ENCODE results near the gene DKC1.

Gene DKC1

DNA sequence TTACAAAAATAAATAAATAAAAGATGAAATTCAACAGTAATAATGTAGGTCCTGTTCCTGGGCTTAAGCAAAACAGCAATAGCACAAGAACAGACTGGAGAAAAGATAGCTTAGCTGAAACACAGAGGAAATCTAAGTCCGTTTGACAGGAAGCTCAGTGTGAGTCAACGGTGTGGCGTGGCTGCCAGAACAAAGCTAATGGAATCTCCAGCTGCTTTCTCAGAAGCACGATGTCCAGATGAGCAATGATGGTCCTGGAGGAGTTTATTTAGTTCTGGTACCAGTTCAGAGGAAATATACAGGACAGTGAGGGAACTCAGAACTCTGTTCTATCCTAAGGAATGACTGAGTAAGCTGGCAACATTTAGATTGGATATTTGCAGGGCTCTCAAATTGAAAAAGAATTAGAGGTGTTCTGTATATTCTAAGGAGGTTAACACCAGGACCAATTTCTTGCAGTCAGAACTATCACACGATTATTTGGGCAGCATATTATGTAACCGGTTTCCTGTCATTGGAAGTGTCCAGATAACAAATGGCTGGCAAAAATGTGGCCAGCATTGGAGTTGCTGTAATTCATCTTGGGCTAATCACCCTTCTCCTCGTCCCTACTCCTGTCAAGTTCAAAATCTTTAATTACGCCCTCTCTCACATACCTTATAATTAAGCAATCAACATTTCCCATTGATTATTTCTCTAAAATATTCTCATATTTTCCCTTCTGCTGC is 24.5 kb upstream of the DKC1 start:
- no peaks in the 10 kb centered on the region for H3K9me3 ChIP-seq (ENCODE audit: control insufficient read depth, insufficient read depth, low read length)
- H3K27me3 ChIP-seq (ENCODE audit: control insufficient read depth, low read length), result no peaks in the 10 kb centered on the region
- H3K4me2 ChIP-seq (ENCODE audit: low read length), result no peak overlapping the region
- H3K36me3 ChIP-seq (ENCODE audit: control insufficient read depth, low read length), result no peaks in the 10 kb centered on the region
- H3K4me3 ChIP-seq (ENCODE audit: low read length), result no peak overlapping the region
- H3K27ac ChIP-seq (ENCODE audit: low read depth, low read length), result no peak overlapping the region
- no peaks in the 10 kb centered on the region for H3K79me2 ChIP-seq (ENCODE audit: control insufficient read depth, low read length)
- no peaks in the 10 kb centered on the region for H3K9me2 ChIP-seq (replicated peaks; ENCODE audit: control insufficient read depth, low read length)
- peaks cover 23% of the 10 kb centered on the region for H3K4me1 ChIP-seq (ENCODE audit: control insufficient read depth, low read length)
- H4K20me1 ChIP-seq (ENCODE audit: control insufficient read depth, insufficient read depth, low read depth, low read length), result no peaks in the 10 kb centered on the region
- no peak for TF ChIP-seq EZH2phosphoT487 (IDR thresholded peaks at IDR 0.05; ENCODE audit: borderline replicate concordance, low read length)
- TF ChIP-seq, protein P1, sequence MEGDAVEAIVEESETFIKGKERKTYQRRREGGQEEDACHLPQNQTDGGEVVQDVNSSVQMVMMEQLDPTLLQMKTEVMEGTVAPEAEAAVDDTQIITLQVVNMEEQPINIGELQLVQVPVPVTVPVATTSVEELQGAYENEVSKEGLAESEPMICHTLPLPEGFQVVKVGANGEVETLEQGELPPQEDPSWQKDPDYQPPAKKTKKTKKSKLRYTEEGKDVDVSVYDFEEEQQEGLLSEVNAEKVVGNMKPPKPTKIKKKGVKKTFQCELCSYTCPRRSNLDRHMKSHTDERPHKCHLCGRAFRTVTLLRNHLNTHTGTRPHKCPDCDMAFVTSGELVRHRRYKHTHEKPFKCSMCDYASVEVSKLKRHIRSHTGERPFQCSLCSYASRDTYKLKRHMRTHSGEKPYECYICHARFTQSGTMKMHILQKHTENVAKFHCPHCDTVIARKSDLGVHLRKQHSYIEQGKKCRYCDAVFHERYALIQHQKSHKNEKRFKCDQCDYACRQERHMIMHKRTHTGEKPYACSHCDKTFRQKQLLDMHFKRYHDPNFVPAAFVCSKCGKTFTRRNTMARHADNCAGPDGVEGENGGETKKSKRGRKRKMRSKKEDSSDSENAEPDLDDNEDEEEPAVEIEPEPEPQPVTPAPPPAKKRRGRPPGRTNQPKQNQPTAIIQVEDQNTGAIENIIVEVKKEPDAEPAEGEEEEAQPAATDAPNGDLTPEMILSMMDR (IDR thresholded peaks at IDR 0.05; ENCODE audit: low read depth, low read length, poor library complexity, severe bottlenecking), result no peak
- no peaks in the 10 kb centered on the region for H3F3A ChIP-seq (ENCODE audit: control insufficient read depth, insufficient read depth)

DNA sequence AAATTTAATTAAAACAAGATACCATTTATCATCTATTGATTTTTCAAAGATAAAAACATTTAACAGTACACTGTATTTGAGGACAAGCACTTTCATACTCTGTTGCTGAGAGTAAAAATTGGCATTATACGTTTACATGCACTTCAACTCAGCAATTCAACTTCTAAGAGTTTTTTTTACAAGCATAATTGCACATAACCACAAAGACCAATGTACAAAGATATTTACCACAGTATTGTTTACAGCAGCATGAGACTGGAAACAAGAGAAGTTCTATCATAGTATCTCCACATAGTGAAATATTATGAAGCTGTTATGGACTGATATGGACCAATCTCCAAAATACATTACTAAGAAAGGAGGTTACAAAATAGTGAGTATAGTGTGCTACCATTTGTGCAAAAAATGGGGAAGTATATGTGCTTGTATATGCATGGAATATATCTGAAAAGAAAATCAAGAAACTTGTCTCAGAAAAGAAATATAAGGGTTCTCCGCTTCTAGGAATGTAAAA is 22.7 kb upstream of the DKC1 start:
- H3K27ac ChIP-seq (ENCODE audit: low read depth, low read length), result no peak overlapping the region
- H3K4me3 ChIP-seq (ENCODE audit: low read length), result no peak overlapping the region
- no peak overlapping the region for H3K4me2 ChIP-seq (ENCODE audit: low read length)
- H3K27me3 ChIP-seq (ENCODE audit: control insufficient read depth, low read length), result no peaks in the 10 kb centered on the region
- H3K9me2 ChIP-seq (replicated peaks; ENCODE audit: control insufficient read depth, low read length), result no peaks in the 10 kb centered on the region
- H3K9me3 ChIP-seq (ENCODE audit: control insufficient read depth, insufficient read depth, low read length), result no peaks in the 10 kb centered on the region
- H3K36me3 ChIP-seq (ENCODE audit: control insufficient read depth, low read length), result no peaks in the 10 kb centered on the region
- H3F3A ChIP-seq (ENCODE audit: control insufficient read depth, insufficient read depth), result no peaks in the 10 kb centered on the region
- no peaks in the 10 kb centered on the region for H3K79me2 ChIP-seq (ENCODE audit: control insufficient read depth, low read length)
- no peaks in the 10 kb centered on the region for H4K20me1 ChIP-seq (ENCODE audit: control insufficient read depth, insufficient read depth, low read depth, low read length)
- H3K4me1 ChIP-seq (ENCODE audit: control insufficient read depth, low read length), result peaks cover 6% of the 10 kb centered on the region
- TF ChIP-seq, protein P1 (IDR thresholded peaks at IDR 0.05; ENCODE audit: low read depth, low read length, poor library complexity, severe bottlenecking), result no peak
- no peak for TF ChIP-seq EZH2phosphoT487 (IDR thresholded peaks at IDR 0.05; ENCODE audit: borderline replicate concordance, low read length)

DNA sequence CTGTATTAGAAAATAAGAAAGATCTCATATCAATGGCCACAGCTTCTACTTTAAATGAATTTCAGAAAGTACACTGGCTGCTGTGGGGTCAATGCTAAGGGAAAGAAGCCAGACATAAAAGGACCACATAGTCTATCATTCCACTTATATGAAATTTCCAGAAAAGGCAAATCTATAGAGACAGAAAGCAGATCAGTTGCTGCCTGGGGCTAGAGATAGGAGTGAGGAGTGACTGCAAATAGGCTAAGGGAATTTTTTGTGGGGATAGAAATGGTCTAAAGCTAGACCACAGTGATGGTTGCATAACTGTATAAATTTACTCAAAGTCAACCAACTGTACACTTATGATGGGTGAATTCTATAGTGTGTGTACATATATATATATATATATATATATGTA is 20.1 kb upstream of the DKC1 start:
- no peaks in the 10 kb centered on the region; the same call in 1 of the 2 replicates for H3K79me2 ChIP-seq (ENCODE audit: control insufficient read depth, low read length)
- no peak overlapping the region for H3K27ac ChIP-seq (ENCODE audit: low read depth, low read length)
- no peaks in the 10 kb centered on the region for H3K36me3 ChIP-seq (ENCODE audit: control insufficient read depth, low read length)
- no peaks in the 10 kb centered on the region for H3K9me2 ChIP-seq (replicated peaks; ENCODE audit: control insufficient read depth, low read length)
- no peaks in the 10 kb centered on the region for H4K20me1 ChIP-seq (ENCODE audit: control insufficient read depth, insufficient read depth, low read depth, low read length)
- no peaks in the 10 kb centered on the region for H3K27me3 ChIP-seq (ENCODE audit: control insufficient read depth, low read length)
- no peak overlapping the region for H3K4me3 ChIP-seq (ENCODE audit: low read length)
- H3F3A ChIP-seq (ENCODE audit: control insufficient read depth, insufficient read depth), result no peaks in the 10 kb centered on the region
- H3K4me1 ChIP-seq (ENCODE audit: control insufficient read depth, low read length), result no peaks in the 10 kb centered on the region
- H3K9me3 ChIP-seq (ENCODE audit: control insufficient read depth, insufficient read depth, low read length), result no peaks in the 10 kb centered on the region
- no peak overlapping the region for H3K4me2 ChIP-seq (ENCODE audit: low read length)
- TF ChIP-seq, protein P1 (IDR thresholded peaks at IDR 0.05; ENCODE audit: low read depth, low read length, poor library complexity, severe bottlenecking), result no peak
- TF ChIP-seq EZH2phosphoT487 (IDR thresholded peaks at IDR 0.05; ENCODE audit: borderline replicate concordance, low read length), result no peak
